Measurements from ENCODE around the gene ARID2.

Gene ARID2

GRCh38 chr12:45712319-45712718, 17.2 kb upstream of the ARID2 start:
- no peak for DNase-seq (ENCODE audit: extremely low read depth, insufficient read length)
- H3K27me3 ChIP-seq (replicated peaks; ENCODE audit: control insufficient read depth, insufficient read depth, low read length) = no peaks in the 10 kb centered on the region
- no peak for TF ChIP-seq CTCF (IDR thresholded peaks at IDR 0.05; ENCODE audit: insufficient read depth, low read length, poor library complexity, severe bottlenecking)
- no peaks in the 10 kb centered on the region for H3K36me3 ChIP-seq (ENCODE audit: control insufficient read depth, insufficient read depth, low read length)
- no peak overlapping the region for H3K4me3 ChIP-seq (replicated peaks; ENCODE audit: low read depth, low read length)

- no peak overlapping the region for H3K4me3 ChIP-seq (replicated peaks; ENCODE audit: low read depth, low read length)
- DNase-seq (ENCODE audit: extremely low read depth, insufficient read length) = no peak
- no peak for TF ChIP-seq CTCF (IDR thresholded peaks at IDR 0.05; ENCODE audit: insufficient read depth, low read length, poor library complexity, severe bottlenecking)
- no peaks in the 10 kb centered on the region for H3K36me3 ChIP-seq (ENCODE audit: control insufficient read depth, insufficient read depth, low read length)
- H3K27me3 ChIP-seq (replicated peaks; ENCODE audit: control insufficient read depth, insufficient read depth, low read length) = no peaks in the 10 kb centered on the region
These were observed 16.4 kb upstream of the ARID2 start for GRCh38 chr12:45713078-45713477.

DNA sequence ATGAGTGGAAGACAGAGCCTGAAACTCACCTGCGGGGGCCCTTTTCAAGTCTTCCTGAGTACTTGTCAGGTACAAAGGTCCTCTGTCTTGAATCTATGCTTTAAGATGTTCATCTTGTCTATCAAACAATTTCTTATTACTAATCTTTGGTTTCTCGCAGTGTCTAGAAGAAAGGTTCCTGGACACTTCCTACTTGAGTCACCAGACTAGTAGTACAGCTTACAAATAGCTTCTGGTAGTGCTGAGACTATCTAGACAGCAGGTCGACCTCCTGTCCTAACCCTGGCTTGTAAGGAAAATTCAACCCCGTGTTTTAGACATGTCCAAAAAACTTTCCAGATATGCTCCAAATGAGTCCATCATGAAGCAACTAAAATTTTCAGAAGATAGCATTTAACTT, 11.2 kb upstream of the ARID2 start:
- no peaks in the 10 kb centered on the region for H3K36me3 ChIP-seq (ENCODE audit: control insufficient read depth, insufficient read depth, low read length)
- TF ChIP-seq CTCF (IDR thresholded peaks at IDR 0.05; ENCODE audit: insufficient read depth, low read length, poor library complexity, severe bottlenecking) = no peak
- DNase-seq (ENCODE audit: extremely low read depth, insufficient read length) = no peak
- H3K27me3 ChIP-seq (replicated peaks; ENCODE audit: control insufficient read depth, insufficient read depth, low read length) = no peaks in the 10 kb centered on the region
- no peak overlapping the region for H3K4me3 ChIP-seq (replicated peaks; ENCODE audit: low read depth, low read length)

GRCh38 chr12:45720069-45720468, 9.4 kb upstream of the ARID2 start:
- Histone ChIP-seq H3K36me3 (ENCODE audit: control insufficient read depth, insufficient read depth, low read length) (no peaks in the 10 kb centered on the region), H3K4me3 (replicated peaks; ENCODE audit: low read depth, low read length) (no peak overlapping the region), H3K27me3 (replicated peaks; ENCODE audit: control insufficient read depth, insufficient read depth, low read length) (no peaks in the 10 kb centered on the region)
- no peak for DNase-seq (ENCODE audit: extremely low read depth, insufficient read length)
- TF ChIP-seq CTCF (IDR thresholded peaks at IDR 0.05; ENCODE audit: insufficient read depth, low read length, poor library complexity, severe bottlenecking) = no peak

GRCh38 chr12:45721369-45721768, 8.1 kb upstream of the ARID2 start:
- Histone ChIP-seq H3K36me3 (ENCODE audit: control insufficient read depth, insufficient read depth, low read length) (no peaks in the 10 kb centered on the region), H3K4me3 (replicated peaks; ENCODE audit: low read depth, low read length) (no peak overlapping the region), H3K27me3 (replicated peaks; ENCODE audit: control insufficient read depth, insufficient read depth, low read length) (no peaks in the 10 kb centered on the region)
- no peak for TF ChIP-seq CTCF (IDR thresholded peaks at IDR 0.05; ENCODE audit: insufficient read depth, low read length, poor library complexity, severe bottlenecking)
- no peak for DNase-seq (ENCODE audit: extremely low read depth, insufficient read length)

GRCh38 chr12:45721954-45722353, 7.6 kb upstream of the ARID2 start:
- no peak for TF ChIP-seq CTCF (IDR thresholded peaks at IDR 0.05; ENCODE audit: insufficient read depth, low read length, poor library complexity, severe bottlenecking)
- Histone ChIP-seq H3K36me3 (ENCODE audit: control insufficient read depth, insufficient read depth, low read length) (no peaks in the 10 kb centered on the region), H3K4me3 (replicated peaks; ENCODE audit: low read depth, low read length) (no peak overlapping the region), H3K27me3 (replicated peaks; ENCODE audit: control insufficient read depth, insufficient read depth, low read length) (no peaks in the 10 kb centered on the region)
- DNase-seq (ENCODE audit: extremely low read depth, insufficient read length) = no peak
